ENCODE measurements around the gene SORCS2.

Gene SORCS2

GRCh38 chr4:7255488-7255881, 63.1 kb downstream of the SORCS2 start:
- DNase-seq (ENCODE audit: low read depth) = no peak
- TF ChIP-seq CTCF (IDR thresholded peaks at IDR 0.05; ENCODE audit: low read depth, low read length) (no peak), MYC (IDR thresholded peaks at IDR 0.05; ENCODE audit: low read depth, low read length) (no peak), MAX (IDR thresholded peaks at IDR 0.05; ENCODE audit: low read depth, low read length) (no peak), POLR2A (IDR thresholded peaks at IDR 0.05; ENCODE audit: extremely low read depth, insufficient read length) (no peak)
- no peak overlapping the region for H3K4me3 ChIP-seq (ENCODE audit: low read depth, low read length)

- TF ChIP-seq POLR2A (IDR thresholded peaks at IDR 0.05; ENCODE audit: extremely low read depth, insufficient read length) (no peak), MAX (IDR thresholded peaks at IDR 0.05; ENCODE audit: low read depth, low read length) (no peak), CTCF (IDR thresholded peaks at IDR 0.05; ENCODE audit: low read depth, low read length) (no peak), MYC (IDR thresholded peaks at IDR 0.05; ENCODE audit: low read depth, low read length) (no peak)
- H3K4me3 ChIP-seq (ENCODE audit: low read depth, low read length) = no peak overlapping the region
- DNase-seq (ENCODE audit: low read depth) = no peak
These were observed 63.7 kb downstream of the SORCS2 start for GRCh38 chr4:7255996-7256395.

GRCh38 chr4:7256984-7257810, 64.9 kb downstream of the SORCS2 start:
- DNase-seq (ENCODE audit: low read depth) = no peak
- no peak overlapping the region for H3K4me3 ChIP-seq (ENCODE audit: low read depth, low read length)
- no peak for TF ChIP-seq MAX (IDR thresholded peaks at IDR 0.05; ENCODE audit: low read depth, low read length)
- no peak for TF ChIP-seq MYC (IDR thresholded peaks at IDR 0.05; ENCODE audit: low read depth, low read length)
- no peak for TF ChIP-seq CTCF (IDR thresholded peaks at IDR 0.05; ENCODE audit: low read depth, low read length)
- no peak for TF ChIP-seq POLR2A (IDR thresholded peaks at IDR 0.05; ENCODE audit: extremely low read depth, insufficient read length)

GRCh38 chr4:7259039-7259438, 66.7 kb downstream of the SORCS2 start:
- H3K4me3 ChIP-seq (ENCODE audit: low read depth, low read length) = no peak overlapping the region
- no peak for DNase-seq (ENCODE audit: low read depth)
- no peak for TF ChIP-seq MYC (IDR thresholded peaks at IDR 0.05; ENCODE audit: low read depth, low read length)

GRCh38 chr4:7260569-7260968, 68.2 kb downstream of the SORCS2 start:
- no peak for TF ChIP-seq CTCF (IDR thresholded peaks at IDR 0.05; ENCODE audit: low read depth, low read length)
- no peak for DNase-seq (ENCODE audit: low read depth)
- no peak overlapping the region for H3K4me3 ChIP-seq (ENCODE audit: low read depth, low read length)

- TF ChIP-seq POLR2A (IDR thresholded peaks at IDR 0.05; ENCODE audit: extremely low read depth, insufficient read length) (no peak), MAX (IDR thresholded peaks at IDR 0.05; ENCODE audit: low read depth, low read length) (no peak), CTCF (IDR thresholded peaks at IDR 0.05; ENCODE audit: low read depth, low read length) (no peak), MYC (IDR thresholded peaks at IDR 0.05; ENCODE audit: low read depth, low read length) (no peak)
- H3K4me3 ChIP-seq (ENCODE audit: low read depth, low read length) = no peak overlapping the region
- no peak for DNase-seq (ENCODE audit: low read depth)
These were observed 68.7 kb downstream of the SORCS2 start for GRCh38 chr4:7261087-7261486.
